ENCODE results near the gene SIPA1L3.

The SIPA1L3 gene

GRCh38 chr19:38250428-38250820, 343.4 kb downstream of the SIPA1L3 start:
- DNase-seq: no peak

GRCh38 chr19:38250821-38251563, 344.0 kb downstream of the SIPA1L3 start:
- no peak for DNase-seq

GRCh38 chr19:38251564-38252051, 344.6 kb downstream of the SIPA1L3 start:
- no peak for DNase-seq

GRCh38 chr19:38252385-38252784, 345.4 kb downstream of the SIPA1L3 start:
- DNase-seq: no peak

- no peak for DNase-seq
These were observed 346.1 kb downstream of the SIPA1L3 start for GRCh38 chr19:38252941-38253691.

- no peak for DNase-seq
These were observed 346.8 kb downstream of the SIPA1L3 start for GRCh38 chr19:38253788-38254187.

- no peak for DNase-seq
These were observed 348.5 kb downstream of the SIPA1L3 start for GRCh38 chr19:38255383-38256014.
